Stimulated activated naive CD4-positive, alpha-beta T cell treated with Interleukin-2 at 50 U/mL for 16 hours (primary cell): Measurements from ENCODE around the gene SSTR3.

Experiments used
- DNase-seq: peaks from one replicate; lab custom pipeline; 2025; lab: John Stamatoyannopoulos, UW

SSTR3 gene

GRCh38 chr22:37229012-37229804, 16.9 kb upstream of the SSTR3 start:
- peak; percentile 21 for DNase-seq

DNA sequence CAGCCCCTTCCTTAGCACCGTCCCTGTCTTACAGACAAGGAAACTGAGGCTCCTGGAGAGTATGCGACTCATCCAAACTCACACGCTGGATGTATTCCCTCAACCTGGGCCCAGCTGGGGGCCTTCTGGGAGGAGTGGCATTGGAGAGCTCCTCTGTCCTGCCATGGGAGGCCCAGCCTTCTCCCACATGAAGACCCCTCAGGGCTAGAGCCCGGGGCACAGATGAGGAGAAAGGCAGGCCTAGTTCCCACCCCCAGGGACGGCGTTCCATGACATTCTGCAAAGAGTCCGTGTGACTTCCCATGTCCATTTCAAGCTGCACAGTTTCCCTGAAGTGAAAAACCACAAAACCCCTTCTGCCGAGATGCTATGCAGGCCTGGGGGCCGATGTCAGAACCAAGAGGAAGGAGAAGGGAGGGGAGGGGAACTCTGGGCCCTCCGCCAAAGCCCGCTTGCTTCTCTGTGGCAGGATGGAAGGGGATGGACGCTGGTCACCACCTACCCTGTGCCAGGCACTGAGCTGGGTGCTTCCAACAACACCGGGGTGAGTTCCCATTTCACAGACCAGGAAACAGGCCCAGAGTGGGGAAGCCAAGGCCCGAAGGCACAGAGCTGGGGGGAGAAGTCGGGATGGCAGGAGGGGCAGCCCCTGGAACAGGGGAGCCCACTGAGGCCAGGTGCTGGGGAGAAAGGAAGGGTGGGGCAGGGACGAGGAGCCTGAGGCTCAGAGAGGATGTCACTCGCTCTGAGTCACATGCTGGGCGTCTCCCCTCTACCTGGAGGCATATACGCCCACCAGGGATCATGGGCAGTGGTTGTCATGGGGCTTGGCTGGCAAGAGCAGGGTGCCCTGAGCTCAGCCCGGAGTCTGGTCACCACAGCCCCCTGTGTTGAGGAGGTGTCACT, 16.1 kb upstream of the SSTR3 start:
- peak; percentile 30 for DNase-seq

DNA sequence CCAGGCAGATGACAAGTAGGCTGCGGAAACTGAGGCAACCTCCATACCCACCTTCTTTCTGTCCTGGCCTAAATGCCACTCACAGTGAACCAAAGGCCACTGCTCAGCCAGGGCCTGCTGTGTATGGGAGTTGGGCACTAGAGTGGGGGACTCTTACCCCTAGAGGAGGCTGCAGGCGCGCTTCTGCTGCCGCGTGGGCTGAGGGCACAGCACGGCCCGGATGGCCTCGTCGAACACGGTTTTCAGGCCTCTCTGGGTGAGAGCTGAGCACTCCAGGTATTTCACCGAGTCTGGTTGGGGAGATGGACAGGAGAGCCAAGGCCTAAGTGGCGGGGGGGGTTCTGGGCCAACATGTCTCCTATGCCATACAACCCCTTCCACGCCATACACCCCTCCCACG, 14.2 kb upstream of the SSTR3 start:
- DNase-seq: no peak

GRCh38 chr22:37226087-37226486, 13.8 kb upstream of the SSTR3 start:
- DNase-seq: no peak

- DNase-seq: no peak
These were observed 13.2 kb upstream of the SSTR3 start for GRCh38 chr22:37225481-37225880.

DNA sequence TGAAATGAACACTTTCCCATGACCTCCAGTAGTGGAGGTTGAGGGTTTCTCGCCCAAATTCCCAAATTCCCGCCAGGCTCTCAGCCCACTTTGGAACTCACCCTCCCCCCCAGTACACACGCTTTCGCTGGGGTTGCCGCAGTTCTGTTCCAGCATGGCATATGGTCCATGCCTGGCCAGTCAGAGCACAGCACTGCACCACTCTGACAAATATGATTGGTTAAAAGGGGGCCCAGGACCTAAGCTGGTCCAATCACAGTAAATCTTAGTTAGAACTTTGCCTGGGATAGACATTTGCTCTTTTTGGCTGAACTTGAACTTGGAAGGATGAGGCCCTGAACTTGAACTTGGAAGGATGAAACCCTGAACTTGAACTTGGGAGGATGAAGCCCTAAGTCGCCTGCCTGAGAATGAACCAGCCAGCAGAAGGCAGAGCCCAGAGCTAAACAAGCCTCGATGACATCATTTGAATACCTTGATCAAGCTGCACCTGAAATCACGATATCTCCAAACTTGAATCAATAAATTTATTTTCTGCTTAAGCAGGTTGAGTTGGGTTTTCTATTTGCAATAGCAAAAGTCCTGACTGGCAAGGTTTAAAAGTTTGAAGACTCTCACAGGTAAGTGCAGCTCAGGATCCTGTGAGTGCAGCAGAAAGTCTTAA, 12.6 kb upstream of the SSTR3 start:
- DNase-seq: no peak

DNA sequence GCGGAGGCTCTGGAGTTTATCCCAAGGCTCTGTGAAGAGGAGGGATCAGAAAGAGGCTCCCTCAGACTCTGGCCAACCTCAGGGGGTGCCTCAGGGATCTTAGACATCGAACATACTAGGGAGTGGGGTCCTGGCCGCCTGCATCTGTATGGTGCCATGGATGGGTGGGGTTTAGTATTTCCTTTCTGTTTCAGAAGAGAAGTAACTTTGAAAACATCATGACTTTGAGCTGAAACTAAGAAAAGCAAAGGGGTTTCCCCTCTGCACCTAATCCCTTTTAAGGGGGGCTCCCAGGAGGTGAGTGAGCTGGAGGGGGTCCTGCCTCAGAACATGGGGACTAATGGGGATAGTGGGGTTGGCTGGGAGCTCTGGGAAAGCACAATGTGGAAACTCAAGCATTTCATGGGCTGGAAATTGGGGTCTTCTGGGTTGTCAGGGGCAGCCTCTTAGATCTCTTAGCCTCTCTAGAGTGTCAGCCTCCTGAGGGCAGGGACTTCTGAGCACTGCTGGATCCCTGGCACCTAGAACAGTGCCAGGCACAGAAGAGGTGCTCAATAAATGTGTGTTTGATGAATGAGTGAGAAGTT, 11.8 kb upstream of the SSTR3 start:
- peak; percentile 29 for DNase-seq

GRCh38 chr22:37222440-37222971, 10.2 kb upstream of the SSTR3 start:
- DNase-seq: no peak

DNA sequence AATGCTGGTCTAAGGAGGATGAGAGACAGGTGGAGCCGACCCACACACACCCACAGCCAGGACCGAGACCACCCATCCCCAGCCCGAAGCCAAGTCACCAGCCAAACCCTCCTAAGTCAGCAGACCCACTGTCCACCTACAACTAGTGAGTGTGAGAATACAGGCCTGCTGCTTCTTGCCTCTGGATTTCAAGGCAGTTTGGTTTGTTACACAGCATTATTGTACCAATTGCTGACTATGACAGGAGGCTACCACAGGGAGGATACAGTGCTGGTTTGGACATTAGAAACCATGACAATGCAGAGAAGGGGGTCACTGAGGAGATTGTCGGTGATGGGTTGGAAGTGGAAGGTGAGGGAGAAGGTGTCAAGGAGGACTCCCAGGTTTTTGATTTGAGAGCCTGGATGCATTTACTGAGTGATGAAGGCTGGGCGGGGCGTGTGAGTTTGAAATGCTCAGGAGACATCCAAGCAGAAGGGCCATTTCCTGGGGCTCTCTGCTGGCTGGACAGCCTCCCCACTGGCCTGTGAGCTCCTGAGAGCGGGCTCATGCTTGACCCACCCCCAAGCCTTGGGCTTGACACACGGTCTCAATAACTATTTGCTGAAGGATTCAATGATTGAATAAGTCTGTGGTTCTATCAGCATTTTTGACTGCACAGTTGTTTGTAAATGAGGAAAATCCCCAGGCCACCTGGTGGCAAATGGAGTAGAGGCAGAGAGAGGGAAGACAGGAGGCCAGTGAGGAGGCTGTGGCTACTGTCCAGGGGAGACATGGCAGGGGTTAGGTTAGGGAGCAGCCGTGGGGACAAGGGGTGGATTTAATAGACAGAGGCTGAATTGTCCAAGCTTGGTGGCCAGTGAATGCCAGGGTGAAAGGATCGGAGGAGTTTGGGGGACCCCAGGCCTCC, 9.4 kb upstream of the SSTR3 start:
- DNase-seq: no peak

GRCh38 chr22:37220543-37220981, 8.3 kb upstream of the SSTR3 start:
- DNase-seq: no peak

GRCh38 chr22:37219533-37219932, 7.3 kb upstream of the SSTR3 start:
- DNase-seq: no peak

DNA sequence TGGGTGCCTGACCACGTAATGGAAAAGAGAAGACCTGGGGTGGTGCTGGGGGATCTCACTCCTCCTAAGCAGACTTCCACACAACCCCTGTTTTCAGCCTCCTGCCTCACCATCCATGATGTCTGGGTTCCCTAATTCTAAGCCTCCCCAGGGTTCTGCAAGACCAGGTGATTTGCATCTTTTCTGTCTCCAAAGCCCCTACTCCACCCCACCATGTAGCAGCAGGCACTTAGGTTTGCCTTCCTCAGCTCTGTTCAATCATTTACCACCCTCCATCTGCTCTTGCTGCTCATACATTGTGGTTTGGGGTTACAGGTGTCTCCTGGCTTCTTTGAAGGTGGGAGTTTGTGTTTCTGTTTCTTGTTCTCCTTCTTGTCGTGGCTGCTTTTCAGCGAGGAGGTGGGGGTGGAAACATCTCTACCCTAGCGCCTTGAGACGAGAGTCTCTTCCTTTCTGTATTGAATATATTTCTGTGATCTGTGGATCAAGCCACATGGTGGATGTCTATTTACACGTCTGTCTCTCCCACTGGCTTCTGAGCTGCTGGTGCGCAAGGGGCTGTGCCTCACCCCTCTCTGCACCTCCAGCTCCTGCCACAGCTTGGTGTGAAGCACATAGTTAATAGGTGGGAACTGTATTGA, 6.6 kb upstream of the SSTR3 start:
- peak; percentile 67 for DNase-seq

GRCh38 chr22:37218399-37218770, 6.1 kb upstream of the SSTR3 start:
- no peak for DNase-seq

- DNase-seq: no peak
These were observed 3.6 kb upstream of the SSTR3 start for GRCh38 chr22:37215890-37216289.

DNA sequence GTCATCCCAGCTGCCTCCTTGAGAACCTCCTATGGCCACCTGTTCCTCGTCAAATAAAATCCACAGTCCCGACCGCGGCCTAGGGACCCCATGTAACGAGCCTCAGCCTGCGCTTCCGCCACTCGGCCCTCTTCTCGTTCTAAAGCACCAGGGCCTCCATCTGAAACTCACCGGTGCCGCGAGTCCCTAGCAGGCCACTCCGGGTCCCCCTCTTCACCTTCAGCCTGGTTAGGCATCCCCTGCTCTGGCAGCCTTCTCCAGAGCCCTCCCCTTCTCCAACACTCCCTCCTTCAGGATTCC, 2.4 kb upstream of the SSTR3 start:
- no peak for DNase-seq

- DNase-seq: no peak
These were observed 1.9 kb upstream of the SSTR3 start for GRCh38 chr22:37213941-37214730.

DNA sequence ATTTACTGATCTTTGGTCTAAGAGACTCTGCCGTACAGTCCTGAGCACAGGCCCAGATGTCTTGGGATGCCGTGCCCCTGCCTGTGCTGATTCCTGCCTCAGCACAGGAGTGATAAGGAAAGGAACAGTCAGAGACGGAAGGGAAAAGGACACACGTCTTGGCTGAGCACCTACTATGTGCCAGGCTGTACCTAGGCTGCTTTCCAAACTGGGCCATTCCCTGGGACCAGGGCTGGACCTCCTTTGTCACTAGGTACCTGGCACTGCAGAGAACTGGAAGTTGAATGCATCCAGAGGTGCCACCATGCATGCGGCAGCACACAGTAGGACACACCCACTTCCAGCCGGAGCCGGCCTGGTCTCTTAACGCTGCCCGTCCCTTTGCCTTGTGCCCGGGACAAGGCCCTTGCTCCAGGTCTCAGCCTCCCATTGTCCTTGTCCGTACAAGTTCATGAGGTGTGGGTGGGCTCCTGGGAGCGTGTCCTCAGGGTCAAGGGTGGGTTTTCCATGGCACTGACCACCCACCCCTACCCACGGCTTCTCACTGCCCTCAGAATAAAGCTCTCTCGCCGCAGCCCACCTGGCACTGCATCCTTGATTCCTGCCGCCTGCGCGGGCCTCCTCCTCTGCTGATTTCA, 1.1 kb upstream of the SSTR3 start:
- no peak for DNase-seq

DNA sequence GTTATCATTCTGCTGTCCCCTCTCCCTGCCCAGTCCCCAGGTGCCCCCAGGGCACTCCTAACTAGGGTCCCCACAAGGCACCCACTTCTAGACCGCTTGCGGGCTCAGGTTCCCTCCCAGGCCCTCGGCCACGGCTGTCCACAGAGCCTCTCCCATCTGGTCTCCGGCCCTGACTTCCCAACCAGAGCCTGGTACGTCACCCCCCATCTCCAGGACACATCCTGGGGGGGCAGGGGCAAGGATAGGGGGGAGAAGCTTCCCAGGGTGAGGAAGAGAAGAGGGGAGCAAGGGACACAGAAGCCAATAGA, 457 bp downstream of the SSTR3 start:
- no peak for DNase-seq

DNA sequence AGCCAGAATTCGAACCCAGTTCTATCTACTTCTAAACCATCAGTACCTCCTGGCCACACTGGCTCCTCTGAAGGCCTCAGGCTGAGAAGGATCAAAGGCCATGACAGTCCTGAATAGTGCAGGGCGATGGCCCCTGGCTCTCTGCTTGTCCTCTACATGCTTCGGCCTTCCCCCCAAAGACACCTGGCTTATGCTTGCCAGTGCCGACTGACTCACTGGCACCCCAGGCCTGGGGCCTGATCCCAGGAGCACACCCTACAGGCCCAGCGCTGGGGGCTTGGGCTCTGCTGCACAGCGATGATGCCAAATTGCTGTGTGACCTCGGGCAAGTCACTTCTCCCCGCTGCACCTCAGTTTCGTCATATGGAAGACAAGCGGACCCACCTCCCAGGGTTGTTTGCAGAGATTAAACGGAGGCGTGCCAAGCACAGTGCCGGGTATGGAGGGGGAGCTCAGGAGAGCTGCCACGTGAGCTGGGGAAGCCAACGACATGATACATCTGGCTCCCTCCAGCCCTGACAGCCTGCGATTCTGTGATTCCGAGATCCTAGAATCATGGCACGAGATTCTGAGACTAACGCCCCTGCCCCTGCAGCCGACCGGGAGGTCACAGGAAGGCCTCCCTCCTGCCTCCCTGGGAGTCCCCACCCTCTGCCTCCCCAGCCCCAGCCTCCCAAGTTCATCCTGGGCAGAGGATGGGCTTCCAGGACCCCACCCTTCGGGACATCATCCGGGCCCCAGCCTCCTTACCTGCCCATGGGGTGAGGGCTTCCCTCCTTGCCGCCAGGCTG, 1.0 kb downstream of the SSTR3 start:
- no peak for DNase-seq
